Measurements from ENCODE around the gene UGT1A8. TPM values are rescaled to one million over a fixed set of nuclear protein-coding genes. Genes with fewer than 3 reads are reported as not detected.

The UGT1A8 gene
- total and polyA plus RNA-seq, 2 experiments from 2014 or later, result 0.45 TPM; not detected in 1

- Mint-ChIP-seq H3K27me3 (ENCODE audit: insufficient read depth, low read depth, poor library complexity) (peaks cover 3% of the 10 kb centered on the region), H3K4me1 (no peaks in the 10 kb centered on the region), H3K36me3 (ENCODE audit: low read depth) (no peaks in the 10 kb centered on the region; the same call in 2 of the 3 replicates), H3K27ac (no peak overlapping the region), H3K9me3 (peaks cover 21% of the 10 kb centered on the region), H3K4me3 (no peak overlapping the region)
- no peak for TF ChIP-seq EZH2phosphoT487 (IDR thresholded peaks at IDR 0.05; ENCODE audit: unreplicated experiment)
- no peak for TF ChIP-seq ZNF462 (CRISPR knock-in tag; IDR thresholded peaks at IDR 0.05)
- TF ChIP-seq ZNF331 (CRISPR knock-in tag; IDR thresholded peaks at IDR 0.05; ENCODE audit: low read depth), result no peak
- no peak for TF ChIP-seq POLR2AphosphoS5 (IDR thresholded peaks at IDR 0.05; ENCODE audit: low read depth)
- TF ChIP-seq CTCF (conservative IDR thresholded peaks at IDR 0.05; ENCODE audit: low read depth in 2 of 2), result no peak
- no peak for TF ChIP-seq JUNB (IDR thresholded peaks at IDR 0.05; ENCODE audit: unreplicated experiment)
- Histone ChIP-seq H3F3A (replicated peaks; ENCODE audit: low read depth) (no peaks in the 10 kb centered on the region), H3K79me2 (replicated peaks; ENCODE audit: insufficient read depth) (no peaks in the 10 kb centered on the region), H4K20me1 (replicated peaks; ENCODE audit: insufficient read depth) (no peaks in the 10 kb centered on the region), H3K4me2 (no peak overlapping the region), H3K36me3 (ENCODE audit: insufficient read depth) (no peaks in the 10 kb centered on the region), H3K27me3 (ENCODE audit: insufficient read depth) (no peaks in the 10 kb centered on the region), H3K4me3 (no peak overlapping the region), H3K27ac (ENCODE audit: low read depth) (no peak overlapping the region), H3K9me2 (ENCODE audit: insufficient read depth) (no peaks in the 10 kb centered on the region), H2AFZ (no peak overlapping the region), H3K4me1 (ENCODE audit: insufficient read depth) (no peaks in the 10 kb centered on the region)
- ATAC-seq (no peak), DNase-seq (ENCODE audit: low spot score) (no peak)
Measured at GRCh38 chr2:233799716-233800115, 182.3 kb downstream of the UGT1A8 start.
